ENCODE results near the gene OR1L4.

Gene OR1L4

DNA sequence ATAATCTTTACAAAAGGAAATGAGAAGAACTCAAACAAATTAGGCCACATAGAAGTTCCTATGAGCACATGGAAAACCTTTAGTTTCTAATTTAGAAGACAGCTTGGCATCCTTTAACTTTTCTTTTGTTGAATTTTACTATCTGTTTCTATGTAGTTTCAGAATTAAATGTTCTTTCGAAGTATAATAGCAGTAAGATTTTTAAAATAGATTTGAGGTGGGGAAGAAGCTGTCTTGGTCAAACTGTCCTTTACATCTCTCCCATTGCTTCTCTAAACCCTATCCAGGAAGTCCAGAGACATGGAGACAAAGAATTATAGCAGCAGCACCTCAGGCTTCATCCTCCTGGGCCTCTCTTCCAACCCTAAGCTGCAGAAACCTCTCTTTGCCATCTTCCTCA, at the start of gene OR1L4:
TSS of gene OR1L4 (plus strand) at position 301 of the 400 bp plus-strand sequence. CDS start at position 301, 0 bp downstream.
- no peak for DNase-seq

GRCh38 chr9:122684851-122685250, 38.9 kb upstream of the OR1L4 start:
- no peak for DNase-seq

- DNase-seq: no peak
Observed at GRCh38 chr9:122695696-122696095, 28.1 kb upstream of the OR1L4 start.

- DNase-seq: no peak
Observed at GRCh38 chr9:122718038-122718437, 5.8 kb upstream of the OR1L4 start.

- no peak for DNase-seq
Observed at GRCh38 chr9:122719218-122719617, 4.6 kb upstream of the OR1L4 start.

- no peak for DNase-seq
Observed at GRCh38 chr9:122742003-122742402, 18.2 kb downstream of the OR1L4 start, which contains the start of gene OR1L6. TSS of gene OR1L6 (plus strand) at chr9:122742303. CDS start at chr9:122749848, 7,545 bp downstream.

DNA sequence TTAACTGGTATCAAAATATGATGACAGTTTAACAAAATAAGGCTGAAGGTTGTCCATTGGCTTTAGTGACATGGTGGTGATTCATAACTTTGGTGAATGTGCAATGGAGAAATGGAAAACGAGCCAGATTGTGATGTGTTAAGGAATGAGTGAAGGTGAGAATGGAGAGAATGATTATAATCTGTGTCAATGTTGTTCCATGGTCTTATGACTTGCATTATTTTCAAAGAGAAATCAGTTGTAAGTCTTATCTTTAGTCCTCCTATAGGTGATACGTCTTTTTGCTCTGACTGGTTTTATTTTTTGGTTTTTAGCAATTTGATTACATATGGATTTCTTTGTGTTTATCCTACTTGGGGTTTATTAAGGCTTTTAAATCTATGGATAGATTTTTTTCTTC, 31.0 kb downstream of the OR1L4 start:
- no peak for DNase-seq

DNA sequence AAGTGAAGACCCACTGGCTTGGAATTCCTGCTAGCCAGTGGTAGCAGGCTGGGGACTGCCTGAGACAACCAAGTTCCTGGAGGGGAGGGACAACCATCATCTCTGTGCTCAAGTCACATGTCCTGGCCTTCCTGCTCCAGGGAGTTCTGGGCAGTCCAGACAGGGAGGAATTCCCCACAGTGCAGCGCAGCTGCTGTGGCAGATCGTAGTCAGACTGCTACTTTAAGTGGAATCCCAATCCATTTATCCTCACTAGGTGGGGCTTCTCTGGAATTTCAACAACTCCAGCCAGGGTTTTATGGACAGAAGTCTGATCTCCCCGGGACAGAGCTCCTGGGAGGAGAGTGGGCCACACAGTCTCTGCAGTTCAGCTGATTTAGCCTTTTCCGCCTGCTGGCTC, 44.0 kb downstream of the OR1L4 start:
- DNase-seq: no peak

Data from GDM1 (cell line).